Stomach (tissue), 4 donors: Measurements from ENCODE around the gene AGBL4.

ENCODE experiments used
- POLR2A ChIP-seq, 4 donors: fragments of 450-650 bp; IDR thresholded peaks; one replicate each; pipeline ENCODE4 v1.6.1; 2016; ENCODE audit warnings: antibody characterized with exemption in 4 of 4, control low read depth in 2 of 4, mild to moderate bottlenecking in 1 of 4, moderate library complexity in 1 of 4
- TF ChIP-seq, protein P1 (sequence below), 7 experiments: fragments of 450-650 bp in 4 of 7; fragments of 200-600 bp in 3 of 7; sonication (generic) in 3 of 7; IDR thresholded peaks; one replicate each; pipeline ENCODE4 v1.5.1; 2016 to 2019; ENCODE audit warnings: antibody characterized with exemption in 7 of 7, control low read depth in 2 of 7, mild to moderate bottlenecking in 1 of 7

DNA sequence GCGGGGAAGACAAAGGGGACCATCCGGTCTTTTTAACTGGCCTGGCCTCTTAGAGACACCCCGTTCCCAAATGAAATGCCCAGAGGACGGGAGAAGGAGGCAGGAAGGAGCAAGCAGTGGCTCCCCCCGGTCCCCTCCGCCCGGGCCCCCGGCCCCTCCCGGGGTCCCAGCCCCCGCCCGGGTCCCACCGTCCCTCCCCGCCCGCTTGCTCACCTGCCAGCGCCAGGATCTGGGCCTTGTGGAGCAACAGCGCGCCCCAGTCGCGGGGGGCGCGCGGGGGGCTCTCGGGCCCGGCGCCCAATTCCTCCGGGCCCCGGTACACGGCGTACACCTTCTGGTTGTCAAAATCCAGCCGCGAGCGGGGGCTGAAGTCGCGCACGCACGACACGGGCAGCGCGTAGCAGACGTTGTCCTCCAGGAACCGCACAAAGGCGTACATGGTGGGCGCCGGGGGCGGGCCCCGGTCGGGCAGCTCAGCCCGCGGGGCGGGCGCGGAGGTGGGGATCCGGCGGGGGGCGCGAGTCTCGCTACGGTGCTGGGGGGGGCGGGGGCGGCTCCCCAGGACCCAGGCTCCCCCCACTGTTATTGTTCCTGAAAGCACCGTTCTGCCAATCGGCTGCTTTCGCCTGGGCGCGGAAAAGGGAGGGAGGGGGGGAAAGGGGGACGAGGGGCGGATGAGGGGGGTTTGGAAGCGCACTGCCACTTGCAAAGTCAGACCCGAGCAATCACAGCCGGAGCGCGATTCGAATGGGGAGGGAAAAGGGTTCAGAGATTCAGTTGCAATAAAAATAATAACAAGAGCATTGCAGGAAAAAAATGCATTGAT lies 1247.1 kb downstream of the AGBL4 start, which contains the start of gene BEND5:
- TF ChIP-seq, protein P1, sequence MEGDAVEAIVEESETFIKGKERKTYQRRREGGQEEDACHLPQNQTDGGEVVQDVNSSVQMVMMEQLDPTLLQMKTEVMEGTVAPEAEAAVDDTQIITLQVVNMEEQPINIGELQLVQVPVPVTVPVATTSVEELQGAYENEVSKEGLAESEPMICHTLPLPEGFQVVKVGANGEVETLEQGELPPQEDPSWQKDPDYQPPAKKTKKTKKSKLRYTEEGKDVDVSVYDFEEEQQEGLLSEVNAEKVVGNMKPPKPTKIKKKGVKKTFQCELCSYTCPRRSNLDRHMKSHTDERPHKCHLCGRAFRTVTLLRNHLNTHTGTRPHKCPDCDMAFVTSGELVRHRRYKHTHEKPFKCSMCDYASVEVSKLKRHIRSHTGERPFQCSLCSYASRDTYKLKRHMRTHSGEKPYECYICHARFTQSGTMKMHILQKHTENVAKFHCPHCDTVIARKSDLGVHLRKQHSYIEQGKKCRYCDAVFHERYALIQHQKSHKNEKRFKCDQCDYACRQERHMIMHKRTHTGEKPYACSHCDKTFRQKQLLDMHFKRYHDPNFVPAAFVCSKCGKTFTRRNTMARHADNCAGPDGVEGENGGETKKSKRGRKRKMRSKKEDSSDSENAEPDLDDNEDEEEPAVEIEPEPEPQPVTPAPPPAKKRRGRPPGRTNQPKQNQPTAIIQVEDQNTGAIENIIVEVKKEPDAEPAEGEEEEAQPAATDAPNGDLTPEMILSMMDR (IDR thresholded peaks at IDR 0.05), result no peak
- no peak for TF ChIP-seq POLR2A (IDR thresholded peaks at IDR 0.05)
